Activated T-cell treated with anti-CD3 and anti-CD28 coated beads, Interleukin-2, amount 50 U/mL, for 48 hours (primary cell): ENCODE results near the gene NEDD4L.

Experiments used
- DNase-seq, 2 experiments: peaks; one replicate each; pipeline ENCODE4 v3.0.0-alpha.2; 2020

The NEDD4L gene

GRCh38 chr18:58299135-58299473, 255.1 kb downstream of the NEDD4L start:
- DNase-seq = no peak

GRCh38 chr18:58299936-58300335, 255.9 kb downstream of the NEDD4L start:
- no peak for DNase-seq

GRCh38 chr18:58300867-58301266, 256.8 kb downstream of the NEDD4L start:
- DNase-seq = no peak

- no peak for DNase-seq
Measured at GRCh38 chr18:58302811-58303210, 258.8 kb downstream of the NEDD4L start.

GRCh38 chr18:58303363-58303762, 259.3 kb downstream of the NEDD4L start:
- DNase-seq = peak in 1 of 2 experiments; percentile 38

GRCh38 chr18:58305792-58306191, 261.8 kb downstream of the NEDD4L start:
- DNase-seq = no peak

- DNase-seq = no peak
Measured at GRCh38 chr18:58307441-58307840, 263.4 kb downstream of the NEDD4L start.

GRCh38 chr18:58308463-58308862, 264.4 kb downstream of the NEDD4L start:
- no peak for DNase-seq

GRCh38 chr18:58309099-58309498, 265.1 kb downstream of the NEDD4L start:
- DNase-seq = no peak

GRCh38 chr18:58309610-58310239, 265.7 kb downstream of the NEDD4L start:
- no peak for DNase-seq

GRCh38 chr18:58310517-58310916, 266.5 kb downstream of the NEDD4L start:
- DNase-seq = peak; percentile 56 to 59

- DNase-seq = no peak
Measured at GRCh38 chr18:58311390-58311789, 267.4 kb downstream of the NEDD4L start.

GRCh38 chr18:58313491-58314032, 269.5 kb downstream of the NEDD4L start:
- no peak for DNase-seq

GRCh38 chr18:58314284-58314683, 270.3 kb downstream of the NEDD4L start:
- DNase-seq = no peak

- DNase-seq = no peak
Measured at GRCh38 chr18:58315041-58315440, 271.0 kb downstream of the NEDD4L start.

GRCh38 chr18:58315739-58316215, 271.8 kb downstream of the NEDD4L start:
- DNase-seq = no peak

GRCh38 chr18:58316396-58317342, 272.6 kb downstream of the NEDD4L start:
- DNase-seq = no peak

GRCh38 chr18:58319719-58320118, 275.7 kb downstream of the NEDD4L start:
- DNase-seq = no peak

- no peak for DNase-seq
Measured at GRCh38 chr18:58320907-58321561, 277.0 kb downstream of the NEDD4L start.

- DNase-seq = peak; percentile 49 to 57
Measured at GRCh38 chr18:58321986-58322385, 278.0 kb downstream of the NEDD4L start.

- DNase-seq = no peak
Measured at GRCh38 chr18:58322464-58322863, 278.4 kb downstream of the NEDD4L start.

- DNase-seq = no peak
Measured at GRCh38 chr18:58323866-58324762, 280.1 kb downstream of the NEDD4L start.
